CD4-positive, alpha-beta T cell treated with Interleukin-6 for 4 hours (primary cell): ENCODE measurements around the gene SNAI1.

ENCODE experiments used
- DNase-seq: peaks from one replicate; pipeline ENCODE4 v3.0.0-alpha.2; 2020; ENCODE audit warnings: mixed read lengths

The SNAI1 gene

DNA sequence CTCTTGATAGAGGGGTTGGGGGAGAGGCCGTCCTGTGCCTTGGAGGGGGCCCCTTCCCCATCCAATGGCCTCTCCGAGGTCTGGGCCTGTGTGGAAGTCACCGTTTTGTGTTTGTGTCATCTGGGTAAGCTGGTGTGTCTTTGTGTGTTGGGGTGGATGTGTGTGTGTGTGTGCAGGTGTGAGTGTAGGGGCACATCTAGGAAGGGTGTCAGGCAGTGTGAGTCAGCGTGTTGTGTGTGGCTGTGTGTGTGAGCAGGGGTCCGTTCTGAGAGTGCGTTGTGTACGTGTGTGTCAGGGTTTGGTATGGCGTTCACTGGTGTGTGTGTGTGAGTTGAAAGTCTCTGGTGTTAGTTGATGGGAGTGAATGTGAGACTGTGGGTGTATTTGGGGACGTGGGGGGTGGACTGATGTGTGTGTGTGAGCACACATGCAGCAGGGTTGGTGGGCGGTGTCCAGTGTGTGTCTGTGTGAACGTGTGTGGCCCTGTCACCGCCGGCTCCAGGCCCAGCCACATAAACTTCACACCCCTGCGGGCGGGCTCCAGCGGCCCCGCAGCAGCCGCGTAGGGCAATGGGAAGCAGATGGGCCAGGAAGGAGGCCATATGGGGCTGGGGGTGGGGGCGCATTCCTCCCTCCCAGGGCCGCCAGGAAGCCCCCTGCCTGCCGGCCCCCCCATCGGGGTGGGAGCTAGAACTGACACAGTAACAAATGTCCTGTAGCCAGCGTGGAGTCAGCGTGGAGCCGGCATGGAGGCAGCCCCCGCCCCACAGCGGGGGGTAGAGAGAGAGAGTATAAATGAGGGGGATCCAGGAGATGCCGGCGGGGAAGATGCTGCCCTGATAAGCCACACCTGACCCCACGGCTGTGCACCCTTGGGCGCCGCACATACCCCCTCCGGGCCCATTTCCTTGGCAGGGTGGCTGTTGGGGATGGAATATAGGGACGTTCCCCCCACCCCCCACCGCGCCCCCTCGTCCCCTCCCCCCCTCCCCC is 32.1 kb downstream of the SNAI1 start:
- no peak for DNase-seq

DNA sequence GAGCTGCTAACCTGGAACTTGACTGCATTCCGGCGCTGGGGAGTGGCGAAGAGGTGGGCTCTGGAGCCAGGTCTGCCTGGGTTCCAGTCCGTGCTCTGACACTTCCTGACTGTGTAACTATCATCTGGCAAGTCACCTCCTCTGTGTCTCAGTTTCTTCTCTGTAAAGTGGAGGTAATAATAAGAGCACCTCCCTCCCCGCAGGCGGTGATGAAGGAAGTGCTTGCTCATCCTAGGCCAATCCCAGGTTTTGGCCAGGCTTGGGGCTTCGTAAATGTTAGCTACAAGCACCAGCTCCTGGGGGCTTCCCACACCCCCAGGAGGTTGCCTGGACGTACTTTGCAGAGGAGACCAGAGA is 32.8 kb downstream of the SNAI1 start:
- no peak for DNase-seq

DNA sequence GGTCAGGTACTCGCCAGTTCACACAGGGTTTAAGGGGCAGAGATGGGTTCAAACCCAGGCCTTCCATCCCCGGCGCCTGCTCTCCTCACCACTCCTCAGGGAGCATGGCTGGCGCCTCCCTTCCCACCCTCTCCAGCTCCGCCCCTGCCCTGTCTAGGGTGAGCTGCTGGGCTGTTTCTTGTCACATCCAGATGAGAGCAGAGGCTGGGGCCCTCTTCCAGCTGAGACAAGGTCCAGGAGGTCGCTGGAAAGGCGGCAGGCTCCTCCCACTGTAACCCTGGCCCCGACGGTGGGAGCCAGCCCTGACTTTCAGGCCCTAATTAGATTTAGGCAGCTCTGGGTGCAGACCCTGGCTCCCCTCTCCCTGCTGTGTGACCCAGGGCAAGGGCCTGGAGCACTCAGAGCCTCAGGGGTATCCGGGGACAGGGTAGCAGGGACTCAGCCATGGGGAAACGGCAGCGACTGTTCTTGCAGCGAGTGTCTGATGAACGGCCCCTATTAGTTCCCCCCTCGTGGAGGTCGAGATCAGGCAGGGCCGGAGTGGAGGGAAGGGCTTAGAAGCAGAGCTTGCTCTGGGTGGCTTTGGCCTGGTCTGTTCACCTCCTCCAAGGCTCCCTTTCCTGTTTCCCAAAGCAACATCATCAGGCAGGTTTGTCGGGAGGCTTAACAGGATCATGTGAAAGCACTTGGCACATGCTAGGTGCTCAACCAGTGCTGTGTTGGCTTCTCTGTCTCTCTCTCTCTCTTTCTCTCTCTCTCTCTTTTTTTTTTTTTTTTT is 33.4 kb downstream of the SNAI1 start:
- no peak for DNase-seq

DNA sequence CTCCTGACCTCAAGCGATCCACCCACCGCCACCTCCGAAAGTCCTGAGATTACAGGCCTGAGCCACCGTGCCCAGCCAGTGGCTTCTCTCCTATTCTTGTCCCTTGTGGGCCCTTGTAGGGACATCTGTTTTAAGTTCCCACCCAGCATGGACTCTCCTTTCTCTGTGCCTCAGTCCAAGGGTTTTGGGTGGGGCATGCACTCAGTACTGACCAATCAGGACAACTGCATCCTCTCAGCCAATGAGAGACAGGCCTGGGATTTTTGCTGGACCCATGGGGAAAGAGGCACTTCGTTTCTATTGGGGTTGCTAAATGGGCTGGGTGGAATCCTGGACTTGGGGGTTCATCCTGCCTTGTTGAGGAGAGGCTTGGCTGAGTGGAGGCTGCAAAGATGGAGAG is 34.4 kb downstream of the SNAI1 start:
- DNase-seq: no peak

DNA sequence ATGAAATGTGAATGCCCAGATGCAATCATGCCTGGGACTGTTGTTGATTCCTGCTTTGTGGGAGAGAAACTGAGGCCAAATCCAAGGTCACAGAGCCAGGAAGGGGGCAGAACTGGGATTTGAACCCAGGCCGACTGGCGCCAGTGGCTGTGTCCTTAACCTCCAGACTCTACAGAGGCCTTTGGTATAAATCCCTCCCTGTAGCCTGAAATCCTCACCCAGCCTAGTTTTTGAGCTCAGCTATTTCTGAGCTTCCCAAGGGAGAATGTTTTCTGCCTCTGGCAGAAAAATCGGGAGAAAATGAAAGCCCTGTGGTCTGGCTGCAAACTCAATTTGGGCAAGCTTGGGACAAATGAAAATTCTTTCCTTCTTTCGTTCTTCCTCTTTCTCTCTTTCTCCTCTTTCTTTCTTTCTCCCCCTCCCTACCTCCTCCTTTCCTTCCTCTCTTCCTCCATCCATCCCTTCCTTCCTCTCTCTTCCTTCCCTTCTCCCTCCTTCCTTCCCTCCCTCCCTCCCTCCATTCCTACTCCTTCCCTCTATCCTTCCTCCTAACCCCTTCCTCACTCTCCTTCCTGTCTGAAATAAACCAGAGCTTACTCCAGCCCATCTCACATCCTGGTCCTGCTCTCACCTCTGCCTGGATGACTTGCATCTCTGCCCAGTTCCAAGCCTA is 34.9 kb downstream of the SNAI1 start:
- no peak for DNase-seq

DNA sequence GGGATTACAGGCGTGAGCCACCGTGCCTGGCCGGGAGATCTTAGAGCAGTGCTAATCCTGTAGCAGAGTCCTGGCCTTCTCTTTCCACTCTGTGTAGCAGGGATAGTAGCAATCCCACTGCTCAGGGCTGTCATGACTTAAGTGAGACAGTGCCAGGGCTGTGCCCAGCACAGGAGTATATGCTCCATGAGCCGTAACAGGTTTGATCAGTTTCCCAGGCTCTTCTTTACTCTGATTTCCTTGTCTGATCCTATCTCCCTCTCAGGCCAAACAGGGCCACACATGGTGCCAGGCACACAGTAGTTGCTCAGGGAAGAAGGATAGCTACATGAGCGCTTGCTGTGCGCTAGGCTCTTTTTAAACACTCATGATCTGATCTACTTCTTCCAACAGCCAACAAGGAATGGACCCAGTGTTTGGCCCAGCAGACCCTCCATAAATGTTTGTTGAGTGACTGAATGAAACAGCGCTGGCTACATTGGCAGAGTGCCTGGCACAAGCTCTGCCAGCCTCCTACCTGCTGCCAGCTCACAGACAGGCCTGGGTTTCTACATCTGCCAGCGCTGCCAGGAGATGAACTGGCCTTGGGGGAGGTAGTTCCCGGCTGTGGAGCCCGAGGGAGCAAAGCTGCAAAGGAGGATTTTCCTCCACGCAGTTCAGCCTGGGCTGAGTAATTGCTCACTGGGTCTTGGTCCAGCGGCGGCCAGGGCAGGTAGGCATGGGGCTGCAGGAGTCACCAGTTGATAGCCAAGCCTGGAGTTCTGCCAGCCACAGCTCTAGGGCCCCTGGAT is 36.9 kb downstream of the SNAI1 start:
- DNase-seq: no peak

DNA sequence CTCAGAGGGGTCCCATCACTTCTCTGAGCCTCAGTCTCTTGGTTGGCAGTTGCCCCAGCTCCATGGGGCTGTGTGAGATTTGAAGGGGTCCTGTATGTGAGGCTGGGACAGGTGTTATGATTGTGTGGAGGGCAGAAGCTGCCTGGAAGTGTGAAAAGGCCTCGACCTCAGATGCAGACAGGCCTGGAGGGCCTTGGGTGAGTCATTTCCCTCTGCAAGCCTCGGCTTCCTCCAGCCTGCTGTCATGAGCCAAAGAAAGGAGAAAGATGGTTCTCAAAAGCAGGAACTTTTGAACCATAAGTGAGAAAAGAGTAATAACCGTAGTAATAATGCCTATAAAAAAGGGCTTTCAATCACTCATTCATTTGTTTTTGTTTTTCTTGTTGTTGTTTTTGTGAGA is 37.5 kb downstream of the SNAI1 start:
- no peak for DNase-seq

DNA sequence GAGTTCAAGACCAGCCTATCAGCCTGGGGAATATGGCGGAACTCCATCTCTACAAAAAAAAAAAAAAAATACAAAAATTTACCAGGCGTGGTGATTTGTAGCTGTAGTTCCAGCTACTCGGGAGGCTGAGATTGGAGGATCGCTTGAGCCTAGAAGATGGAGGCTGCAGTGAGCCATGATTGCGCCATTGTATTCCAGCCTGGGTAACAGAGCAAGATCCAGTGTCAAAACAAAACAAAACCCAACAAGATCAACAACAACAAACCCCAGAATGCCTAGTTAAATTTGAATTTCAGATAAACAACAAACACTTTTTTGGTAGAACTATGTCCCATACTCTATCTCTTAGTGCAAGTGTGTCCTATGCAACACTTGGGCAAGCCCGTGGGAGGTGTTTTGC is 39.9 kb downstream of the SNAI1 start:
- DNase-seq: no peak

DNA sequence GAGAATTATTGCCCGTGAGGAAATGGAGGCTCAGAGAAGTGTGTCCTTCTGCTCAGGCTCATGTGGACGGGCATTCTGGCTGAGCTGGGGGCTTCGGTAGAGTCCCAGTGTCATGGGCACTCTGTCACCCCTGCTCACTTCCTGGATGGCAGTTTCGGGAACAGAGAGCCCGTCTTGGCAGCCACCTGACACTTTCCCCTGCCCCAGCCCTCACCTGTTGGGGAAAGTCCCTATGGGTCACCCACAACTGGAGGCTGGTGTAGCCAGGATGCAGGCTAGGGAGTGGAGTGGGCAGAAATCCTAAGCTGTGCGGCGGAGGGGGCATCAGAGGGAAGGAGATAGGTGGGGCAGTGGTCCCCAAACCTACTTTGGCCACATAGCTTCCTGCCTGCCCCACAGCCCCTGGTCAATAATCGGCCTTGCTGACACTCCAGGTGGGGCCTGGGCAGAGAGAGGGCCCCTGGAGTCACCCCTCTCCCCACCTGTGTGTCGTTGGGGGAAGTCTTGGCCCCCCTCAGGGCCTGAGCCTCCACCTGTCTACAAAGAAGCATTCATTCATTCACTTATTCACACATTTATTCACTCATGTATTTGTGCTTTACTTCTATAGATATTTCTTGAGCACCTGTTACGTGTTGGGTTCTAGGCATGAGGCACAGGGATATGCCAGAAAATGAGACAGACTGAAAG is 40.5 kb downstream of the SNAI1 start:
- no peak for DNase-seq

DNA sequence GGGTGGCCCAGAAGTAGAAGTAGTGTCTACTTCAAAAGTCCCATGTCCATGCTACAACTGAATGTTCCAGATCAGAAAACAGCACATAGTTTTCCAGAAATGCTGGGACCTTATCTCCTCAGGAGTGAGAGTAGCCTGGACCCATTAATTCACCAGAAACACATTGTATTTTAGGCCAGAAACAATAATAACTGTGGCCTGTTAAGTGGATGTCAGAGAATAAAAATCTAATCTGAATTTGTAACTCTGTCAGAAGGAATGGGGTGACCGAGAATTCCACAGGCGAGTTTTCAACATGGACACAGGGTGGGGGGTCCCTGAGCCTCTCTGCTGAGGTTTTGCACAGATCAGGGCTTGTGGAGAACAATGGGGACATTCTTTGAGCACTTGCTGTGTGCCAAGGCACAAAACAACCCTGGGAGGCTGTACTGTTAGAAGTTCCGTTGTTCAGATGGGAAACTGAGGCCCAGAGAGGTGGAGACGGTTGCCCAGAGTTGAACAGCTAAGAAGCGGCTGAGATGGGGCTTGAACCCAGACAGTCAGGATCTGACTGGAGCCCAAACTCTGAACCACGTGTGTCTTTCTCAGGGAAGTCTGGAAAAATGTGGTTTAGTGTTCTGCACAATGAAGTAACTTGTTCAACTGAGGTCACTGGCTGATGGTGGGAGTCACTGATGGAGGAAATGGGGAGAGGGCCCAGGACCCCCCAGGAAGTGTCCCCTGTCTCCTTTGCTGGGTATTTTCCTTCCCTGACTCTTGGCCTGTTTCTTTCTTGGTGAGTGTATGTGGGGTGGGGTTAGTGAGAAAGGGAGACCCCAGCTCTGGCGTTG is 44.2 kb downstream of the SNAI1 start:
- DNase-seq: no peak

DNA sequence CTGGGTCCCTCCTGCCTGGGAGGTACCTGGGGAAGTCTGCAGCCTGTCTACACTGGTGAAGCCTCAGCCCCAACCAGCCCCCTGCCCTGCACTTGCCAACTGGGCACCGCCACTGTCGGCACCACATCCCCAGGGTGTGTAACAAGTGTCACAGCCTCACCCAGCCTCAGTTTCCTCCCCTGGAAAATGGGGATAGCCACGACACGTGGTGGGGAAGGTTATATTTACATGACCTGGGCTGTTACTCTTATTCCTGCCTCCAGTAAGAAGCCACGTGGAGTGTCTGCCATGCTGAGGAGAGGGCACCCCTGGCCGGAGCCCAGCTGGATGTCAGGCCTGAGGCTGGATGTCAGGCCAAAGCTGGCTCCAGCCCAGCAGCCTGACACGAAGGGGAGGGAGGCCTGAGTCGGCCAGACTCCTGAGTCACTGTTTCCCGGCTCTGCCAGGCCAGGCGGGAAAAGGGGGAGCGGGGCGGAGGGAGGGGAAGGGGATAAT is 44.9 kb downstream of the SNAI1 start:
- no peak for DNase-seq

DNA sequence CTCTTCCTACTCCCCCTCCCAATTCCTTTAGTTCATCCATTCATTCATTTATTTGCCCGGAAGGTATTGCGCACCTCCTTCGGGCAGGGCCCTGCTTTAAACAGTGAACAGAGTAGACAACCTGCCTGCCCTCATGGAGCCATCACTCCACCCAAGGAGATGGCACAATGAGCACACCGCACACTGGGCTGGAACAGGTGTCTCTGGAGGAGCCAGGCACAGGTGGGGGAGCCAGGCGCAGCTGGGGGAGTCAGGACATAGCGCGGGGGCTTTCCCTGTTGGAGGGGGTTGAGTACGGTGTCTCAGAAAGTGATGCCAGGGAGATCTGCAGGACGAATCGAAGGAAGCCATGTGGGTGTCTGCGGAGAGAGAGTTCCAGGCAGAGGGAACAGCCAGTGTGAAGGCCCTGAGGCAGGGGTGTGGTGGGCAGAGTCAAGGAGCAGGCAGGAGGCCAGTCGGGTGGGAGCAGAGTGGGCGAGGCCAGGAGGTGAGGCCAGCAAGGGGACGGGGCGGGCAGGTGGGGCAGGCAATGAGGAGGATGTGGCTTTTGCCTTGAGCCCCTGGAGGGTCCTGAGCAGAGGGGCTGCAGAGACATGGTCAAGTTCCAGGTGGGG is 46.4 kb downstream of the SNAI1 start:
- DNase-seq: no peak

DNA sequence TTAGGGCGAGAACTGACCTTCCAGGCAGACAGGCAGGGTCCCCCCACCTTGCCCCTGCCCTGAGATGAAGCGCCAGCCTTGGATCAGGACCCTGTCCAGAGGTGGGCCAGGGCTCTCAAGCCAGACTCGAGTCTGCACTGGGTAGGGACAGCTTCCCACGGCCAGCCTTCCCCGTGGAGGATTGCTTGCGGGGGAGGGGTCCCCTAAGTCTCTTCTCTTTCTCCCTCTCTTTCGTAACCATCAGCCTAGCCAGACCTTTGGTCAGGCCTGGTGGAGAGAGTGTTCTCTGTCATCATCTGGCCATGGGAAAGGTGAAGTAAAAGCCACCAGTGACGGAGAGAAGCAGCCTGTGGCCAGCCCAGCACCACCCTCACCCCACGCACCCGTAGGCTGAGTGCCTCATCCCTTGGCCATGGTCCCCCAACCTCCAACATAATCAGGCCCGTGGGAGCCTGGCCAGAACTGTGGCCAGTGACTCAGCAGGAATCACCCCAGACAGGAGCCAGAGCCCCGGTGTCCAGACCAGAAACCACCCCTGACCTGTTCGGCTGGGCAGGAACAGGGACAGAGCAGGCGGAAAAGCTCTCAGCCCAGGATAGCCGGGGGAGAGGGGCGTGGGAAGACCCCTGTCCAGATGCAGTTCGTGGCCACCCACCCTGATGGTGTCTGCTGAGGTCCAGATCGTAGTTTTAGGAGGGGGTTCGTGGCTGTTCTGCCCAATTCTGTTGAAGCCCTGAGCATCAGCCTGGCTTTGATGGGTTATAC is 47.1 kb downstream of the SNAI1 start:
- DNase-seq: no peak

DNA sequence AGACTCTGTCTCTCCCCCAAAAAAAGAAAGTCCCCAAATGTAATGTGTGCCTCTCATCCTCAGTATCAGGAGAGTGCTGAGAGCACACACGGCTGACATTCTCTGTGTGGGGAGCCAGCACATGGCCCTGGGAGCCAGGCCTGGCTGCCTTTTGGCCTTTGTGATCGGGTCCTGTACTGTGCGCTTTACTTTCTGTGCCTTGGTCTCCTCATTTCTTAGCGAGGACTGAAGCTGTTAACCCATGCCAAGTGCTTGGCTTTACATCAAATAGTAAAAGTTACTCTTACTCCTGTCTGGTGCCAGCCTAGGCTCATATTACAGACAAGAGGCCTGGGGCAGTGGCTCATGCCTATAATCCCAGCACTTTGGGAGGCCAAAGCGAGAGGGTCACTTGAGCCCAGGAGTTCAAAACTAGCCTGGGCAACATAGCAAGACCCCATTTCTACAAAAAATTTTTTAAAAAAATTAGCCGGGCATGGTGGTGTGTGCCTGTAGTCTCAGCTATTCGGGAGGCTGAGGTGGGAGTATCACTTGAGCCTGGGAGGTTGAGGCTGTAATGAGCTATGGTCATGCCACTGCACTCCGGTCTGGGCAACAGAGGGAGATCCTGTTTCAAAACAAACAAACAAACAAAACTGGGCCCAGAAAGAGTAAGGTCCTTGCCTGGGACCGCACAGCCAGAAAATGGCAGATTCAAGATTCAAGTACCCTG is 50.3 kb downstream of the SNAI1 start:
- DNase-seq: no peak

DNA sequence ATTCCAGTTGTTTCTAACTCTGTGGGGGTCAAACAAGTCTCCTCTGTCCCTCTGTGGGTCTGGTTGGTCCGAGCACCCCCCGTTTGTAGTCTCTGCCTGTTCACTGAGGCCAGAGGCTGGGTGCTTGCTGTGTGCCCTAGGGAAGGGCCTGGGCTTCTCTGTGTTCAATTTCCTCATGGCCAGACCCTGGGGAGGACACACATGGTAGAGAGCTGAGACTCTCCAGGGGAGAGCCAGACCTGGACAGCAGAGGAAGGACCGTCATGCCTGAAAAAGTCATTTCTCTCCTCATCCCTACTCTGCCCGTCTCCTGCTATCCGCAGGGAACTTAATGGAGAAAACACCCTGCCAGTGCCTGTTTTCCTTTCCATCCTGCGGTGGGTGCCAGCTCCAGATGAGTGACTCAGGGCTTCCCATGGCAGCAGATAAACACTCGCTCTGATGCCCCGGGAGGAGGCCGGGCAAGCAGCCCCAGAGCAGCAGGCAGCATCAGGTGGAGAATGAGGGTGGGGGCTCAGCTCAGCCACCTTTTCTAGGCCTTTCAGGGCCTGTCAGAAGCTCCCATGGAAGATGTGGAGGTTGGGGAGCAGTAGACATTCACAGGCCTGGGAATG is 51.9 kb downstream of the SNAI1 start:
- no peak for DNase-seq

DNA sequence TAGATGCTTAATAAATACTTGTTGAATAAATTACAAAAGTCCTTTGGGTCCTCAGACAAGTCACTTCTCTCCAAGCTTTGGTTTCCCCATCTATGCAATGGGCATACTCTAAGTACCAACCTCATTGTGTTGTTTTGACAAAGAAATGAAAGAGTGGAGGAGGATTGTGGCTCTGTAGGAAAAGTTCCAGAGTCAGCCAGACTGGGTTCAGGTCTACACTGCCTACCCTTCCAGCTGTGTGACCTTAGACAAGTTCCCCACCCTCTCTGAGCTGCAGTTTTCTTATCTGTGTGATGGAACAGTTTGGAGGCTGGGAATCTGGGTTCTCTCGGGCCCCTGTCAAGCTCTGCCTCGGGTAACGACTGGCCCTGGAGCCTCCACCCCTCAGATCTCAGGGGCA is 53.9 kb downstream of the SNAI1 start:
- DNase-seq: no peak

DNA sequence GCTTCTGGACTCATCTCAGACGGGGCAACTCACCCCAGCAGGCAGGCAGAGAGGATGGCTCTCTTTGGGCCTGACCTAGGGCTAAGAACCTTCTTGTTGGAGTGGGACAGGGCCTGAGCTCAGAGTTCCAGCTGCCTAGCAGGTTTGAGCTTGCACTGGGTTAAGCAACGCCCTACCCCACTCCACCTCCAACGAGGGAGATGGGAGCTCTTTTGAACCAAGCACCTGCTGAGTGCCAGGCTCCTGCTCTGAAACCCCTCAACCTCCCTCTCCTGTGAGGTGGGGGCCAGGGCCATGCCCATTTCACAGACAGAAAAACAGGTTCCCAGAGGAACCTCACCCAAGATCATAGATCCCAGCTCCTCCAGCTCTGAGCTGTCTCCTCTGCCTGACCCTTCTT is 54.3 kb downstream of the SNAI1 start:
- DNase-seq: no peak

DNA sequence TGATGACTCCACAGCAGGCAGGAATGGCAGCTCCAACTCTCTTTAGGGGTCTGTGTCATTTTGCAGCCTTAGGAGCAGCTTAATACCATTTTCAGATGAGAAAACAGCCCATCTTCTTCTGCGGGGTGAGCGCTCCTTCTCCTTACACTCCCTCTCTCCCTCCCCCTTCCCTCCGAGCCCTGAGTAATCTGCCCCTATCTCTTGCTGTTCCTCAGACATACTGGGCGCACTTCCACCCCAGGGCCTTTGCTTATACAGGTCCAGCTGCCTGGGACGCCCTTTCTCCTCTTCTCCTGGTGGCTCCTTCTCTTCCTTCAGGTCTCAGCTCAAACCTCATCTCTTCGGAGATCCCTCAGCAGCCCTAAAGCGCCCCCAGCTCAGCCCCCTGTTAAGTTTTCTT is 54.8 kb downstream of the SNAI1 start:
- no peak for DNase-seq

DNA sequence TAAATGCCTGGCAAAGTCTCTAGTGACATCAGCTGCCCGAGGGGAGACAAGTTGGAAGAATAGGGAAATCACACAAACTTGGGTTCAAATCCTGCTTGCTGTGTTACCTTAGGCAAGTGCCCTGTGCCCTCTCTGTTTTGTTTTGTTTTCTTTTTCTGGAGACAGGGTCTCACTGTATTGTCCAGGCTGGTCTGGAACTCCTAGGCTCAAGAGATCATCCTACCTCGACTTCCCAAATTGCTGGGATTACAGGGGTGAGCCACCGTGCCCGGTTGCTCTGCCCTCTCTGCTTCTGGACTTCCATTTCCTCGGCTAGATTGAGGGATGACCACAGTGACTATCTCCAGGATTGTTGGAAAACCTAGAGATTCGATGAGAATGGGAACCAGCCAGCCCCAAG is 55.4 kb downstream of the SNAI1 start:
- no peak for DNase-seq
